Measurements from ENCODE around the gene PDP2.

The PDP2 gene

GRCh38 chr16:66936889-66937554, 56.7 kb downstream of the PDP2 start:
- no peak for DNase-seq (ENCODE audit: low spot score)

- DNase-seq (ENCODE audit: low spot score): no peak
Measured at GRCh38 chr16:66937725-66938337, 57.5 kb downstream of the PDP2 start.

- no peak for DNase-seq (ENCODE audit: low spot score)
Measured at GRCh38 chr16:66939366-66939765, 59.1 kb downstream of the PDP2 start.

DNA sequence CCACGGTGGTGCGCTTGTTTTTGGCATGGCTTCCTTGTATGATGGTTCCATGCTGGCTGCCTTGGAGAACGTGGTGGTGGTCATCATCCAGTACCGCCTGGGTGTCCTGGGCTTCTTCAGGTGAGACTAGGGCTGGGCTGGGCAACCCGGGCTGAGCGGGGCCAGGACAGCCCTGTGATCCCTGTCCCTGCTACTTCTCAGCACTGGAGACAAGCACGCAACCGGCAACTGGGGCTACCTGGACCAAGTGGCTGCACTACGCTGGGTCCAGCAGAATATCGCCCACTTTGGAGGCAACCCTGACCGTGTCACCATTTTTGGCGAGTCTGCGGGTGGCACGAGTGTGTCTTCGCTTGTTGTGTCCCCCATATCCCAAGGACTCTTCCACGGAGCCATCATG, 59.9 kb downstream of the PDP2 start:
- DNase-seq (ENCODE audit: low spot score): no peak
